ENCODE data around the gene UBE2H.

The UBE2H gene

DNA sequence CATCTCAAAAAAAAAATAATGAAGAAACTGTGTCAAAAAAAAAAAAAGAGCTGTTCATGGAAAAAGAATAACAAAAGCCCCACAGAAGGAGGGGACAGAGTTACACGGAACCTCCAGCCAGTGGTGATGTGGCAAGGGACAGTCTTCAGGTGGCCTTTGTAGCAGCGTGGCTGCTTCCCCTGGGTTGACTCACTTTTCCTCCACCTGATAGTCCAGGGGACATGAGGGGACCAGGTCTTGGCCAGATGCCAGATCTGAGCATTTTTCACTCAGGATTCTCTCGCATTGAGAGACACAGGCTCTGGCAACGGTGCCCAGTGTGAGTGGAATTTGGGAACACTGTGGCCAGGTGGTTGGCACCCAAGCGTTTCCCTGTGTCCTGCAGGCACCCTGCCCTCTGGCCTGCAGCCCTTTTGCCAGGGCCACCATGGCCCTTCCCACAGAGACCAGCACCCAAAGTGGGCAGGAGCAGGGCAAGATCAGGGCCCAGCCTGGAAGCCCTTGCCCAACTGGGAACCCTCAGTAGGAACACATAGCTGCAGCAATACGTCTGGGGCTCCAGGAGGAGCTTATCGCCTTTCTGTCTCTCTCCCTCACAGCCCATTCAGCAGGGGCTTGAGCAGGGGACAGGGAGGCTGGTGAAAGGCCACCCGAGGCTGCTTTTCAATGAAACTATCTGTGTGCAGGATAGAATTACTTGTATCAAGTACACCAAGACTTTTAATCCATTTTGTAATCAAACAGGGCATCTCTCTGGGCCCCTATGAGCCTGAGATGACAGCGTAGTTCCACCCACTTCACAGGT, 159.1 kb downstream of the UBE2H start:
- in situ Hi-C loops (cut with MboI; ENCODE audit: low sequenced_read_pairs, unreplicated experiment), result no loop called here
- DNase-seq (ENCODE audit: low spot score), result peak; percentile 19
- TF ChIP-seq, protein P1, sequence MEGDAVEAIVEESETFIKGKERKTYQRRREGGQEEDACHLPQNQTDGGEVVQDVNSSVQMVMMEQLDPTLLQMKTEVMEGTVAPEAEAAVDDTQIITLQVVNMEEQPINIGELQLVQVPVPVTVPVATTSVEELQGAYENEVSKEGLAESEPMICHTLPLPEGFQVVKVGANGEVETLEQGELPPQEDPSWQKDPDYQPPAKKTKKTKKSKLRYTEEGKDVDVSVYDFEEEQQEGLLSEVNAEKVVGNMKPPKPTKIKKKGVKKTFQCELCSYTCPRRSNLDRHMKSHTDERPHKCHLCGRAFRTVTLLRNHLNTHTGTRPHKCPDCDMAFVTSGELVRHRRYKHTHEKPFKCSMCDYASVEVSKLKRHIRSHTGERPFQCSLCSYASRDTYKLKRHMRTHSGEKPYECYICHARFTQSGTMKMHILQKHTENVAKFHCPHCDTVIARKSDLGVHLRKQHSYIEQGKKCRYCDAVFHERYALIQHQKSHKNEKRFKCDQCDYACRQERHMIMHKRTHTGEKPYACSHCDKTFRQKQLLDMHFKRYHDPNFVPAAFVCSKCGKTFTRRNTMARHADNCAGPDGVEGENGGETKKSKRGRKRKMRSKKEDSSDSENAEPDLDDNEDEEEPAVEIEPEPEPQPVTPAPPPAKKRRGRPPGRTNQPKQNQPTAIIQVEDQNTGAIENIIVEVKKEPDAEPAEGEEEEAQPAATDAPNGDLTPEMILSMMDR (IDR thresholded peaks at IDR 0.05; ENCODE audit: borderline replicate concordance, control extremely low read depth, extremely low read depth, insufficient read depth, missing control alignments), result no peak

DNA sequence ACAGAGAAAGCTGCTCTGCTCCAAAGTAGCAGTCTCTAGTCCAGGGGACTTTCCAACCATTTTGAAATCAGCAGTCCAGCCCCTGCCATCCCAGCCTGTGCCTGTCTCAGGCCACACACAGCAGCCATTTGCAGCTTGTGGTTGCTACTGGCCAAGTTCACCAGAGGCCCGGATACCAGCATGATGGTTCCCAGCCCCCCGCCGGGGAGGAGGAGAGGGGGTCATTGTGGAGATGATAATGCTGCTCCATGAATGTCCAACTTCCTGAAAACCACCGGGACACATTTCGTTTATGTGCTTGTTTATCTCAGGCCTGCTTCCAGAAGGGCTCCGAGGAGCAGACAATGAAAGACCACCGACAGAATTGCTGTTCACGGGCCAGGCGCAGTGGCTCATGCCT, 160.0 kb downstream of the UBE2H start:
- in situ Hi-C loops (cut with MboI; ENCODE audit: low sequenced_read_pairs, unreplicated experiment), result no loop called here
- TF ChIP-seq, protein P1 (IDR thresholded peaks at IDR 0.05; ENCODE audit: borderline replicate concordance, control extremely low read depth, extremely low read depth, insufficient read depth, missing control alignments), result no peak
- DNase-seq (ENCODE audit: low spot score), result no peak

DNA sequence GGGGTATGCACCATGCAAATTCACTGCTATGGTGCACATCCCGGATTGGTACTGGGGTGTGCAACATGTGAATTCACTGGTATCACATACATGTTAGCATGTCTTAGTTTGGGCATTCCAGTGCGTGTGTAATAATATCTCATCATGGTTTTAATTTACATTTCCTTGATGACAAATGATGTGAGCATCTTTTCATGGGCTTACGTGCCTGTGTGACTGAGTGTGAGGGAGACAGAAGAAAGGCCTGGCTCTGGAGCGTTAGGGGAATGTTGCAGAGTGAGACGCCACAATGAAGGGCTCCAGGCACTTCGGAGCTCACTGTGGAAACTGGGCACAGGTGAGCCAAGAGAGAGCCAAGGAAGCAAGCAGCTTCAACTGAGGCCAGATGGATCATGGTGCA, 162.6 kb downstream of the UBE2H start:
- no peak for DNase-seq (ENCODE audit: low spot score)
- TF ChIP-seq, protein P1 (IDR thresholded peaks at IDR 0.05; ENCODE audit: borderline replicate concordance, control extremely low read depth, extremely low read depth, insufficient read depth, missing control alignments), result no peak
- in situ Hi-C loops (cut with MboI; ENCODE audit: low sequenced_read_pairs, unreplicated experiment), result no loop called here

DNA sequence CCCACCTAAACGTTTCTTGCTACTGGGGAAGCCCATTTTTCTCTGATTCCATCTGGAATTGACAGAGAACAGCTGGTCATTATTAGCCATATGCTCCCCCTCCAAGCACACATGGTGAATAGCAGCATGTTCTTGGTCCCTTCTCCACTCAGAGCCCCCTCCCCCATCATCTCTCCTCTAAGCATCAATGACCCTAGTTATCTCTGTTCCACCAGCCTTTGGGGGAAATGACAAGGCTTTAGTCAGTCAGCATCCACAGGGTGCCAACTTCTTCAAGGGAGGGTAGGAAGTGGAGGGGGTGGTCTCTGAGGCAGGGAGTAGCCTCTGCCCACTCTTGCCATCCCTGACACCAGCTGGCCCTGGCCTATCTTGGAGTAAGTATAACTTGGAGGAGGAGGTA, 163.1 kb downstream of the UBE2H start:
- in situ Hi-C loops (cut with MboI; ENCODE audit: low sequenced_read_pairs, unreplicated experiment), result no loop called here
- DNase-seq (ENCODE audit: low spot score), result no peak
- TF ChIP-seq, protein P1 (IDR thresholded peaks at IDR 0.05; ENCODE audit: borderline replicate concordance, control extremely low read depth, extremely low read depth, insufficient read depth, missing control alignments), result no peak

DNA sequence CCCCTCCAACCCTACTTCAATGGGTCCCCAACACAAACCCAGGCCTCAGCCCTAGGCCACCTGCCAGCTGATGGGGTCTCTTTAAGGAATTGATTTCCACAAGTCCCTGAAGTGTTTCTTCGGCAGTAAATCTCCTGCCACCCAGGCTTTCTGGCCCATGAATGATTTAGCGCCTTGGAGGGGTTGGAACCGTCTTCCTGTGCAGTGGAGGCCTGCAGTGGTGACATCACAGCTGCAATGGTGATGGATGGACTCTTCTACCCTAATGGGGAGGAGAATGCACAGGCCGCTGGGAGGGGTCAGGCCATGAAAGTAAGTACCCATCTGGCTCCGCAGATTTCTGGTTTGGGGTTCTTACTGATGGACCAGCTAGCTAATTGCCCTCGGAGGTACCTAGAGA, 163.8 kb downstream of the UBE2H start:
- in situ Hi-C loops (cut with MboI; ENCODE audit: low sequenced_read_pairs, unreplicated experiment), result no loop called here
- DNase-seq (ENCODE audit: low spot score), result no peak
- TF ChIP-seq, protein P1 (IDR thresholded peaks at IDR 0.05; ENCODE audit: borderline replicate concordance, control extremely low read depth, extremely low read depth, insufficient read depth, missing control alignments), result no peak

DNA sequence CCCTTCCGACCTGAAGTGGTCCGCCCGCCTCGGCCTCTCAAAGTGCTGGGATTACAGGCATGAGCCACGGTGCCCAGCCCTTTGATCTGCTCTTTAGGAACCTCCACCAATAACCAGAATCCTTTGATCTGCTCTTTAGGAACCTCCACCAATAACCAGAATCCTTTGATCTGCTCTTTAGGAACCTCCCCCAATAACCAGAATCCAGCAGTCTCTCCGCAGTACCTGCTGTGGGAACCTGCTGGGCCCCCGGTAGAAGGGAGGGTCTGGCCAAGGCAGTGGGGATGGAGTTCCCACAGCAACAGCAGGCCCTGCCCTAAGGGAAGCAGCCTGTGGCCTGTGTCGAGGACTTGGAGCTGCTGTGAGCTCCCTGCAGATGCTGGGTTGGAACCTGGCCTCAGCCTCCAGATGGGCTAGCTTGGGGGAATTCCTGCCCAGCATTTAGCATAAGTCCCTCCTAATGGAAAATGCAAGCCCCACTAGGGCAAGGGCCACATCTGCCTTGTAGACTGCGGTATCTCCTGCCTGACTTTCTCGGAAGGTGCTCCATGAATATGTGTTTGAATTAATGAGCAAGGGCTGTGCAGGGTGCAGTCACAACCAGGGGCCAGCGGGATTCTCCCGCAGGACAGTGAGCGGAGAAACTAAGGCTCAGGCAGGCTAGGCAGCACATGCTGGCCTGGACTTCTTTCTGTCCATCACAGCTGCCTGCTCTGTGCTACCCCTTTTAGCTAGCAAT, 165.8 kb downstream of the UBE2H start:
- TF ChIP-seq, protein P1 (IDR thresholded peaks at IDR 0.05; ENCODE audit: borderline replicate concordance, control extremely low read depth, extremely low read depth, insufficient read depth, missing control alignments), result no peak
- no peak for DNase-seq (ENCODE audit: low spot score)
- in situ Hi-C loops (cut with MboI; ENCODE audit: low sequenced_read_pairs, unreplicated experiment), result no loop called here
